Ramos (cell line): Measurements from ENCODE around the gene SLCO4A1.
"Not testable (repeated sequence)": the region's sequence is repeated elsewhere in the genome, so short reads cannot be mapped to it uniquely, and the experiment has no call there.

Experiments
- in situ Hi-C: fragments of 300-500 bp; cut with MboI; formaldehyde crosslinking; loops from one replicate; pipeline ENCODE4 v1.14.3; 2022; ENCODE audit warnings: low sequenced_read_pairs; ENCODE audit not compliant: unreplicated experiment

SLCO4A1 gene

GRCh38 chr20:62675877-62676260 is 33.6 kb downstream of the SLCO4A1 start:
- in situ Hi-C loops, result no loop called here

DNA sequence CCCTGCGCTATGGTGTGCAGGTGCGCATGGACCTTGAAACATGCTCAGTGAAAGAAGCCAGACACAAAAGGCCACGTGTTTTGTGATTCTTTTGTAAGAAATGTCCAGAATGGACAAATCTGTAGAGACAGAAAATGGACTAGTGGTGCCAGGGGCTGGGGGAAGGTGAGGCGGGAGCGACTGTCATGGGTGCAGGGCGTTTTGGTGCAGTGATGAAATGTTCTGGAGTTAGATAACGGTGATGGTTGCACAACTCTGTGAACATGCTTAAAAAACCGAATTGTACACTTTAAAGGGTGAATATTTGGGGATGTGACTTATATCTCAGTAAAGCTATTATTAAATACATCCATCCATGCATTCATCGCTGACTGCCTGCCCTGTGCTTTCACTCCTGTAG is 34.7 kb downstream of the SLCO4A1 start:
- in situ Hi-C loops, result no loop called here

DNA sequence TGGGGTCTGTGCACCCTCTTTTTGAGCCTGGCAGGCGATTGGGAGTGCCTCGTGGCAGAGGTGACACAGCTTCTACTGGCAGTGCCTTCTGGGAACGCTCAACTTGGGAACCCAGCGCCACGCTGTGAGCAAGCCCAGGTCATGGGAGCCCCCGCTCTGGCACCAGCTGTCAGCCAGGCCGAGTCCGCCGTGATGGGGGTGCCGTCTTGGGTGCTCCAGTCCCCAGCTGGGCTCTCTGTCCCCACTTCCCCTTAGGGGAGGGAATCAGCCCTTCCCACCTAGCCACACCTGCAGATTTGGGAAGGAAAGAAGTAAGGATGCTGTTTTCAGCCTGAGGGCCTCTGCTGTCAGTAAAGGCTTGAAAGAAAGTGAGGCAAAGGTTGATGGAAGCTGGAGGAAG is 35.4 kb downstream of the SLCO4A1 start:
- in situ Hi-C loops, result no loop called here

- in situ Hi-C loops, result no loop called here
Observed at GRCh38 chr20:62678553-62678952, 36.2 kb downstream of the SLCO4A1 start.

DNA sequence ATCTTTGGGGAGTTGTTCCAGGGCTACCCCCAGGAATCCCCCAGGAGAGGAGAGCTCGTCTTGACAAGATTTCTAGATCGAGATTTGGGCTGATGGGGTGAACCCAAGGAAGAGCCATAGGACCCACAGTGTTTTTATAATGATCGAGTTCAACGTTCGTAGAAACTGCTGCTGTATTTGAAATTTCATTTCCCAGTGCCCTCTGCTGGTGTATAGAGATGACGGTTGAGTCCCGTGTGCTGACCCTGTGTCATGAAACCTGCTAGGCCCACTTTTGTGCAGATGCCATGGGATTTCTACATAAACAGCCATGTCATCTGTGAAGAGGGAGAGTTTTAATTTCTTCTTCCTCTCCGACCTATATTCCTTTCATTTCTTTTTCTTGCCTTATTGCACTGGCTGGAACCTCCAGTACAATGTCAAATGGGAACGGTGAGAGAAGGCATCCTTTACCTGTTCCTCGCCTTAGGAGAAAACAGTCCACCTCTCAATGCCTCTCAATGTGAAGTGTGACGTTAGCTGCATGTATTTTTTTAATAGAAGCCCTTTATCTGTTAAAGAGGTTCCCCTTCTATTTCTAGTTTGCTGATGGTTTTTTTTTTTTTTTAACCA is 37.8 kb downstream of the SLCO4A1 start:
- in situ Hi-C loops, result no loop called here

DNA sequence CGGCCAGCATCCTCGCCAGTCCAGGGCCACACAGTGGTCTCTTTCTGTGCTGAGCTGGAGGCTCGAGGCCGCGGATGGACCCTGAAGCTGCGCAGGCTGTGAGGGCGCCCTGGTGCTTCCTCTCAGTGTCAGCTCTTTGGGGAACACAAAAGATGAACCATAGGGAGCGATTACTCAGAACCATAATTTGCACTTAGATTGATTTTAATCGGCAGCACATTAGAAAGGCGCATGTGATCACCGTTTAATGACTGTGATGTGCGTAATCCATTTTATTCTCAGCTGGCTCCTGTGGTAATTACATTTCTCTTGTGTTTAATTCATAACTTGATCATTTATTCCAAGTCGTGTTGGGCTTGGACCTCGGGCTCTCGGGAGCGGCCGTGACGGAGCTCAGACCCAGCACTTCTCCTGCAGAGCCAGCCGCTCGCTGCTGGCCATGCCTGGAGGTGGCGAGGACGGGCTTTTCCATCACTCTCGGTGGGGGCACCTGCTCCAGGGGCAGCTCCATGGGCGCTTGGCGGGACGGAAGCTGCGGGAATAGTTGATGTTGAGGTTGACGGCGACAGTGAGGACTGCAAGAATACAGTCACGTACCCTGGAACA is 40.7 kb downstream of the SLCO4A1 start:
- in situ Hi-C loops, result no loop called here

GRCh38 chr20:62683660-62684322 is 41.5 kb downstream of the SLCO4A1 start:
- in situ Hi-C loops, result not testable (repeated sequence)

- in situ Hi-C loops, result no loop called here
Observed at GRCh38 chr20:62684981-62685380, 42.7 kb downstream of the SLCO4A1 start.

GRCh38 chr20:62685781-62686555 is 43.7 kb downstream of the SLCO4A1 start:
- in situ Hi-C loops, result no loop called here

GRCh38 chr20:62686869-62687830 is 44.8 kb downstream of the SLCO4A1 start:
- in situ Hi-C loops, result no loop called here

DNA sequence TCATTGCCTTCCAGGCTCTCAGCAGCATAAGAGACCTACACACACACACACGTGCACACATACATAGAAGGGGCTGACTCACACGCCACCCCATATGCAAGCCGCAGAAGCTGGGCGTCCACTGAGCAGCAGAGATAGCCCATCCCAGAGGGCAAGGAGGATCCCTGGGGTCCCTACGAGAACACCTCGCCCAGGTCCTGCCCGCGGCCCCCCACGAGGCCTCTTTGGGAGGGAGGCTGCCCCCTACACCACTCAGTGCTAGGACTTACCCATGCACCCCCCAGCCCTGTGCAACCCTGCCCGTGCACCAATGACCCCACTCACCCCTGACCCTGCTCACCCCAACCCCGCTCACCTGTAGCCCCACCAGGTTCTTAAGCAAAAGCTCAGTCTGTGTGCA is 45.8 kb downstream of the SLCO4A1 start:
- in situ Hi-C loops, result no loop called here

GRCh38 chr20:62688855-62689460 is 46.7 kb downstream of the SLCO4A1 start:
- in situ Hi-C loops, result no loop called here

DNA sequence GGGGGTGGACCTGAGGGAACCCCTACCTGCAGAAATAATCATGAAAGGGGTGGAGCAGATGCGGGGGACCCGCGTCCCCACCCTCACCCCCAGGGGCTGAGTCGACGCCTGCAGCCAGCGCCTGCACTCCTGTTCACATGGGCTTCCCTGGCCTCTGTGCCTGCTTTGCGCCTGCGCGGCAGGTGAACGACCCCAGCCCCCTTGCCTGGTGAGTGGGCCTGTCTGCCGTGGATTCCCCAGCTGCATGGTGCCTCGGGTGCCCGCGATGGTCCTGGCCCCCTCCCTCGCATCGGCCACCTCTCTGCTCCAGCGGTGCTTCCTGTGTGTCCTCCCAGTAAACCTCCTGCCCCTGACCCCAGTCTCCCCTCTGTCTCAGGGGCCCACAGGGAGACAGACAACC is 47.6 kb downstream of the SLCO4A1 start:
- in situ Hi-C loops, result no loop called here

GRCh38 chr20:62690261-62690820 is 48.0 kb downstream of the SLCO4A1 start:
- in situ Hi-C loops, result no loop called here

- in situ Hi-C loops, result no loop called here
Observed at GRCh38 chr20:62691487-62691886, 49.2 kb downstream of the SLCO4A1 start.

DNA sequence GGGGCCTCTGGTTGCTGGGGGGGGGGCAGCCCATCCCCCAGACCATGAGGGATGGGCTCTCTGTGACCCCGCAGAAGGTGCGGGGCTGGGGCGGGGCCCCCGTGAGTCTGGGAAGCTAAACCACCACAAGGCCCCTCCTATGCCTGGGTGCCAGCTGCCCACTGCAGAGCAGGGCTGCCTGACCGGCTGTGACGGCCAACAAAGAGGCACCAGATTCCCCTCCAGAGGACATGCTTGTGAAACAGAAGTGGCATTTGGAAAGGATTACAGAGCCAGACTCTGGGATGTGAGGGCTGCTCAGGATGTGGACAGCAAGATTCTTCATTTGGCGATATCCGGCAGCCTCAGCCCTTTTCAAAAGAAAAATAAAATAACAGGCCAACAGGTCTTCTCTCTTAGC is 49.9 kb downstream of the SLCO4A1 start:
- in situ Hi-C loops, result no loop called here

- in situ Hi-C loops, result no loop called here
Observed at GRCh38 chr20:62692801-62693523, 50.7 kb downstream of the SLCO4A1 start.

DNA sequence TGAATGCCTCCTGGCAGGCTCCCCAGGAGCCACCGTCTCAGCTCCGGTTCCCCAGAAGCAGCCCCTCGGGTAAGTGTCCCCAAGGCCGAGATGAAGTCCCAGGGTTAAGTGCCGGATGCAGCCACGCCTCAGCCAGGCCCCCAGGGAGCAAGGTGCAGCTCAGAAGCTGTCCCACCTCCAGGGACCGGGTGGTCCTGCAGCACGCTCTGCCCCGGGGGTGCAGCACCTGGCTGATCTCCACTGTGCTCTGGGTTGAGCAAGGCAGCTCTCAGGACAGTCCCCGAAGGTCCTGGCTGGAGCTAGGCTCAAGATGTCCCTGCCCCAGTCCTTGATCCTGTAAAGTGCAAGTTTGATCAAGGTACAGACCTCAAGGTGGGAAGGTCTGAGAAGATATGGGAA is 51.2 kb downstream of the SLCO4A1 start:
- in situ Hi-C loops, result no loop called here

- in situ Hi-C loops, result no loop called here
Observed at GRCh38 chr20:62694106-62694505, 51.8 kb downstream of the SLCO4A1 start.
